T1000 (cell line): ENCODE measurements around the gene PRUNE2.

Experiments used
- DNase-seq: peaks from one replicate; lab custom pipeline; 2025; ENCODE audit warnings: mixed read lengths; lab: John Stamatoyannopoulos, UW

PRUNE2 gene

GRCh38 chr9:76626141-76626540 is 279.8 kb downstream of the PRUNE2 start:
- no peak for DNase-seq

DNA sequence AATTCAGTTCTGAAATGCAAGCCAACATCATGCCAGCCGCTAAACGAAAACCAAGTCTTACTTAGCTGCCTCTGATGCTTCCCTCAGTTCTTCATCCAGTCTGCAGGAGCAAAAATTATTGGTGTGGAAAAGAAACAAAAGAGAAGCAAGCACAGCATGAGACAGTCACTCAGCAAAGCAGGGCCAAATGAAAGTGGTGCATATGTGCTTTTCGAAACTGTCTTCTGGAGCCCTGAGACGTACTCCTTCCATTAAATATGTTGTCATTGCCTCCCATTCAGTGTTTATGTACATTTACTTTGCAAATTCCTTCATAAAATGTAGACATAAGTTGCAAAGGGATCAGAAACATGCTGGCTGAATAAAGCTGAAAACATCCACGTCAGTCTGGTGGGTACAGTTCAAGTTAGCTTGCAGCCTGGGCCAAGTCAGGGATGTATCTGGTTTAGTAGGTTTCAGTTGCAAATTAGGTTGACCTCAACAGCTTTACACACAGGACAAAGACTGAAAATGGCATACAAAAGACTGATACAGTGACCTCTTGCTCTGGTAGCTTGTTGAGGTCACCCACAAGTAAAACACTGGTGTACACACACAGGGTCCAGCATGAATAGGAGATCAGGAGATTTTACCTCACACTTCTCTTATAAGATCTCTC is 281.4 kb downstream of the PRUNE2 start:
- DNase-seq: no peak

DNA sequence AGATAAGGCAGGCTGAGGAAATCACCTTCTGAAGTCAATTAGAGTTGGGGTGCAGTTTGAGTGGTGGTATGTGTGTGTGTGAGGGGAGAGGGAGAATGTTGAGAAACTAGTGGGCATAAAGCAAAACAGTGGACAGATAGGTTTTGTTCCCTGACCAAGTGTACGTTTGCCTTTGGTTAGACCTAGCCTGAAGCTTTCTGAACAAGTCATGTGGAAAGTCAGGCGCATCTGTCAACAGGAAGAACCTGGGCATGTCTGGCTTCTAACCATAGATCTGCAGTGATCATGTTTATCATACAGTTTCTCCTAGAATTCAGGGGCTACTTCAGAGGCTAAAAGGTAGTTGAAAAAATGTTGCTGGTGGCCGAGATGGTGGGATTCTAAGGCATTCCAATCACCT is 284.9 kb downstream of the PRUNE2 start:
- no peak for DNase-seq

DNA sequence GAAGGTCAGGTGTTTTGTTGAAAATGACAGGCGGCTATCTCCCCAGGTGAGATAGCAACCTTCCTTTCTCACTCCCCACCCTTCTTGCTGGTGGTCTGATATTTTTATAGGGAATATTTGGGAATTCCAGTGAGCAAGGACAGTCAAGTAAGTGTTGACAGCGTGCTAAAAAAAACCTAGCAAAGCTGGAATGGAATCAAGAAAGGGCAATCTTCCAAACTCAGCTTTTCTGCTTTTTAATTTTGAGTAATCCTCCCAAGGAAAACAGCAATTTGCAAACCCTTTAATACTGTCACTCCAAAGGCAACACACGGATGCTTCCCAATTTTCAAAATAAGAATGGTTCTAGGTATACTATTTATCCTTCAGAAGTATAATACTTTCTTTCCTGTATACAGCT is 285.3 kb downstream of the PRUNE2 start:
- DNase-seq: no peak

DNA sequence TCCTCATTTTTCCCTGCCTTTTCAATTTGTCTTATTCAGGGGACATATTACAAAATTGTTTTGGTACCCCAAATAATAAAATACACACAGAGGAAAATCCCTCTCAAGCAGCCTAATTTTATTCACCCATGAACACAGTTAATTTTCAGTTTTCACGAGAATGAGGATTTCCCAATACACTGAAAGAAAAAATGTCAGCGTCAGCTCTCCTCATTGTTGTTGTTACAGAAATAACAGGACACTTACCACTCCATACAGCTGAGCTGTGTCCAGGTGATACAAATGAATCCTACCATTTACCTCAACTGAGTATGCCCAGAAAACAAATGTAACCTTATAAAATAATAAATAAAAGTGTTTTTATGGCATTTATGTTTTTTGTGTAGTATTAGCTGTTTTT is 286.3 kb downstream of the PRUNE2 start:
- DNase-seq: no peak

GRCh38 chr9:76619197-76619596 is 286.7 kb downstream of the PRUNE2 start:
- DNase-seq: no peak

DNA sequence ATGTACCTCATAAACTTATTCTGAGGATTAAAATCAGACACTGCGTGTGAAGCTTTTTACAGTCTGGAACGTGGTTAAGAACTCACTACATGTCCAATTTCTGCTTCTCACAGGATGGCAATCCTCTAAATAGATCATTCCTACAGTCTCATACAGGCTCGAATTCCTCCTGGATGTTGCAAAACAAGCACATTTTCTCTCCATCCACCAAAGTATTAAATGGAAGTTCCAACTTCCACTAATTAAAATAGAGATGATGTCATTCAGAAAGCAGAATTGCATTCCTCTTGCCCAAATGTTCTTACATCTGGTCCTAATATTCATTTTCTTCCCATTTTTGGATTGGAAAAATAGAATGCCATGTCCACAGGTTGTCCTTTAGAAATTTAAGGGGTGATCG is 287.2 kb downstream of the PRUNE2 start:
- no peak for DNase-seq

GRCh38 chr9:76617497-76618175 is 288.3 kb downstream of the PRUNE2 start:
- no peak for DNase-seq

- DNase-seq: no peak
Observed at GRCh38 chr9:76616780-76617179, 289.1 kb downstream of the PRUNE2 start.

DNA sequence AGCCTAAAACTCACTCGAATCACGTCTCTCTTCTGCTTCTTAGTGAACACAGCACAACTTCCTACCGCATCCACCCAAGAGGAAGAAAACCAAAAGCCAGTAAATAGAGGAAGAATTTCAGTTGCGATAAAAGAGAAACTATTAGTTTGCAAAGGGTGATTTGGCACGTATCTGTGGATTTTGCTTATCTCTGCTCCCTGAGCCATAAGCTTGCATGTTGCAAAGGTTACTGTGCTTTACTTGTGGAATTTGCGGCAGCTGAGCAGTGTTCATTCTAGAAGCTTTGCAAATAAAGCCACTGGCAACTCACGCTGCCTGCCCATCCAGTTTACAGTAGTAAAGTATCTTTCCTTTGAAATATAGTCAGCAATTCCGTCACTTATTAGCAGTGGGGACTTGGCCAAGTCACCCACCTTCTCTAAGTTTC is 290.7 kb downstream of the PRUNE2 start:
- DNase-seq: no peak

GRCh38 chr9:76613974-76614373 is 291.9 kb downstream of the PRUNE2 start:
- DNase-seq: no peak

DNA sequence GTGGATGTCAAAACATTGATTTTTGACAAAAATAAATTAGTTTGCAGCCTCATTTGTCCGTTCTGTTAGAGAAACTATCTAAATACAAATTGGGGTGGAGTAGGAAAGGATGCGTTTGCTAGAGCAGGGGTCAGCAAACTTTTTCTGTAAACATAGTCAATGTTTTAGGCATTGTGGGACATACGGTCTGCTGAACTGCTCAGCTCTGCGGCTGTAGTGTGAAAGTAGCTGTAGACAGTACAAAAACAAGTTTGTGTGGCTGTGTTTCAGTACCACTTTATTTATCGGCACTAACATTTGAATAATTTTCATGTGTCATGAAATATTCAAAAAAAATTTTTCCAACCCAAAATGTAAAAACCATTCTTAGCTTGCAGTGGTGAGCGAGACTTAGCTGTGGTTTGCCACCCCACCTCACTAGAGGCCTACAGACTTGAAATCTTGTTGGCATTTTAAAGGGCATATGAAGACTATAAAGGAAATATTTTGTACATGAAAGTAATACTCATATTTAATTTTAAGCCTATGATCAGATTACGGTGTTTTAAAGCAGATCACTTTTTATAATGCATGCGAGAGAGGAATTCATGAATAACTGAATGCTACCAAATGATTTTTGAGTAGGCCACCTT is 292.6 kb downstream of the PRUNE2 start:
- no peak for DNase-seq

- no peak for DNase-seq
Observed at GRCh38 chr9:76610011-76610352, 295.9 kb downstream of the PRUNE2 start.

- no peak for DNase-seq
Observed at GRCh38 chr9:76609285-76610010, 296.5 kb downstream of the PRUNE2 start.

- DNase-seq: no peak
Observed at GRCh38 chr9:76608575-76609273, 297.2 kb downstream of the PRUNE2 start.

DNA sequence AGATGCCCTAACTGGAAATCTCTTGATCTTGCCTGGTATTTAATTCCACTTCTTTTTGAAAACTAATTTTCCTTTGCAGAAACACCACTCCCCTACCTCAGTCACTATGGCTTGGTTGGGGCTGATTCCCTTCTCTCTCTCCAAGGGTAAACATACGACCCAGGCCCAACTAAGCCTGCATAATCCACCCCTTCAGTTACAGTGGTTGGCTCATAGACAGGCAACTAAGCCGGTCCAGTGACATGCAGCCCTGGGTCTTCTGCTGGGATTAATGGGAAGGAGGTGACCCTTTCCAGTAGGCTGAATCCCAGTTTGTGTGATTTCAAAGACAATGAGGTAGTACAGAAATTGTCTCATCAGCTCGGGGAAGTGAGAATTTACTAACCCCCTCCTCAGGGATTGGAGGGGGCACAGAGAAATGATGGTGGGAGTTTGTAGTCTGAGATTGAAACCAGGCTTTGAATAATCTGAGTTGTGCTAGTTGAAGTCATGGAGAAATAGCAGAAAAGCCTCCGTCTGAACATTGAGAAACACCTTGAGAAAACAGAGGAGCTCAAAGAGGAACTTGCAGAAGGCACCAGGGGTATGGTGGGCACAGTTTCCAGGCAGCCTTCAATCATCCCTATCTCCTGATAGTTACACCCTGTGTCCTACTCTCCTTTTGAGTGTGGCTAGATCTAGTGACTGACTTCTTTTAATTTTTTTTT is 298.0 kb downstream of the PRUNE2 start:
- no peak for DNase-seq

- DNase-seq: no peak
Observed at GRCh38 chr9:76605321-76605900, 300.5 kb downstream of the PRUNE2 start.

DNA sequence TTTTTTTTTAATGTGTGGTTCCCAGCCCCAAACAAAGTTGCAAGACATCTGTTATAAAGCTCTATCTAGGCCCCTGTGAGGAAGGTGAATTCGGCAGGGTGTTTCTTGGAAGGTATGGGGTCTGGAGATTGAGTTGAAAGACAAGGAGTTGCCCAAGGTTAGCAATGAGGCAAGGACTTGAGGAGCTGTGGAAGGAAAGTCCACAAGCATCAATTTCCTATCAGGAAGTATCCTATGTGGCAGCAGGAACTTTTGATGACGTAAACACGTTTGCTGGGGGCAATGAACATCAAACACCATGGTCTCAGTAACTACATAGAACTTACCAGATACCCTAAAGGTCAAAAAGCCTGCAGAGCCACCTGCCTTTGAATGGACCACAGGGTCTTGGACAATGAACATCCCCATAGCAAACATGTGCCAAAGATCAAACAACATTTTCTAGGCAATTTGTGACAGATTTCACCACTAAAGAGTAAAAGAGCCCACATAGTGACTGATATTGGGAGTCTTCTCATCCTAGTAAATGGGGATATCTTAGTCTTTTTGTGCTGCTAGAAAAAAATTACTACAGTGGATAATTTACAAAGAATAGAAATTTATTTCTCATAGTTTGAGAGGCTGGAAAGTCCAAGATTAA is 301.9 kb downstream of the PRUNE2 start:
- DNase-seq: no peak

- DNase-seq: no peak
Observed at GRCh38 chr9:76603448-76603895, 302.4 kb downstream of the PRUNE2 start.

GRCh38 chr9:76602199-76602598 is 303.7 kb downstream of the PRUNE2 start:
- no peak for DNase-seq
